ENCODE results near the gene COMMD2. TPM values are rescaled to one million over a fixed set of nuclear protein-coding genes. Genes with fewer than 3 reads are reported as not detected.

COMMD2 gene
- total RNA-seq, 1 experiment from 2014 or later, result 52.1 TPM

DNA sequence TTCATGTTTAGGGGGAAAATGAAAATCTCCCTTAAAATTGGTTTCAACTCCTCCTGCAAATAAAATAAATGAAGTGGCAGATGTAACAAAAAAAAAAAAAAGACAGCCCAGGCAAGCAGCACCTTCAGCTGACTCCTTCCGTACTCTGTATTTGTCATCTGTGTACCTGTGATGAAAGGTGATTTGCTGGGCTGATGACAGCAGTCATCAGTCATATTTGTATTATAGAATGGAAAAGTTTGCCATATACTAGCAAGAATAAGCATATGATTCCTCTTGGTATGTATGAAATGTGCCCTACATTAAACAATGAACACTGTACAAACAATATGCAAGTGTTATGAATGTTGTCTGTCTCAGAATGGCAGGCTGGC lies 50.3 kb downstream of the COMMD2 start:
- CTCF ChIA-PET, result no interaction called here
- ATAC-seq (no peak), DNase-seq (ENCODE audit: low spot score) (no peak)
- Mint-ChIP-seq H3K4me3 (no peak overlapping the region), H3K27ac (no peak overlapping the region), H3K27me3 (ENCODE audit: low read depth) (peaks cover 12% of the 10 kb centered on the region), H3K36me3 (peaks cover 30% of the 10 kb centered on the region), H3K9me3 (peaks cover 30% of the 10 kb centered on the region), H3K4me1 (peaks cover 6% of the 10 kb centered on the region)
- TF ChIP-seq, protein P1, sequence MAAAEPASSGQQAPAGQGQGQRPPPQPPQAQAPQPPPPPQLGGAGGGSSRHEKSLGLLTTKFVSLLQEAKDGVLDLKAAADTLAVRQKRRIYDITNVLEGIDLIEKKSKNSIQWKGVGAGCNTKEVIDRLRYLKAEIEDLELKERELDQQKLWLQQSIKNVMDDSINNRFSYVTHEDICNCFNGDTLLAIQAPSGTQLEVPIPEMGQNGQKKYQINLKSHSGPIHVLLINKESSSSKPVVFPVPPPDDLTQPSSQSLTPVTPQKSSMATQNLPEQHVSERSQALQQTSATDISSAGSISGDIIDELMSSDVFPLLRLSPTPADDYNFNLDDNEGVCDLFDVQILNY (CRISPR knock-in tag; IDR thresholded peaks at IDR 0.05), result no peak
- TF ChIP-seq, protein P2, sequence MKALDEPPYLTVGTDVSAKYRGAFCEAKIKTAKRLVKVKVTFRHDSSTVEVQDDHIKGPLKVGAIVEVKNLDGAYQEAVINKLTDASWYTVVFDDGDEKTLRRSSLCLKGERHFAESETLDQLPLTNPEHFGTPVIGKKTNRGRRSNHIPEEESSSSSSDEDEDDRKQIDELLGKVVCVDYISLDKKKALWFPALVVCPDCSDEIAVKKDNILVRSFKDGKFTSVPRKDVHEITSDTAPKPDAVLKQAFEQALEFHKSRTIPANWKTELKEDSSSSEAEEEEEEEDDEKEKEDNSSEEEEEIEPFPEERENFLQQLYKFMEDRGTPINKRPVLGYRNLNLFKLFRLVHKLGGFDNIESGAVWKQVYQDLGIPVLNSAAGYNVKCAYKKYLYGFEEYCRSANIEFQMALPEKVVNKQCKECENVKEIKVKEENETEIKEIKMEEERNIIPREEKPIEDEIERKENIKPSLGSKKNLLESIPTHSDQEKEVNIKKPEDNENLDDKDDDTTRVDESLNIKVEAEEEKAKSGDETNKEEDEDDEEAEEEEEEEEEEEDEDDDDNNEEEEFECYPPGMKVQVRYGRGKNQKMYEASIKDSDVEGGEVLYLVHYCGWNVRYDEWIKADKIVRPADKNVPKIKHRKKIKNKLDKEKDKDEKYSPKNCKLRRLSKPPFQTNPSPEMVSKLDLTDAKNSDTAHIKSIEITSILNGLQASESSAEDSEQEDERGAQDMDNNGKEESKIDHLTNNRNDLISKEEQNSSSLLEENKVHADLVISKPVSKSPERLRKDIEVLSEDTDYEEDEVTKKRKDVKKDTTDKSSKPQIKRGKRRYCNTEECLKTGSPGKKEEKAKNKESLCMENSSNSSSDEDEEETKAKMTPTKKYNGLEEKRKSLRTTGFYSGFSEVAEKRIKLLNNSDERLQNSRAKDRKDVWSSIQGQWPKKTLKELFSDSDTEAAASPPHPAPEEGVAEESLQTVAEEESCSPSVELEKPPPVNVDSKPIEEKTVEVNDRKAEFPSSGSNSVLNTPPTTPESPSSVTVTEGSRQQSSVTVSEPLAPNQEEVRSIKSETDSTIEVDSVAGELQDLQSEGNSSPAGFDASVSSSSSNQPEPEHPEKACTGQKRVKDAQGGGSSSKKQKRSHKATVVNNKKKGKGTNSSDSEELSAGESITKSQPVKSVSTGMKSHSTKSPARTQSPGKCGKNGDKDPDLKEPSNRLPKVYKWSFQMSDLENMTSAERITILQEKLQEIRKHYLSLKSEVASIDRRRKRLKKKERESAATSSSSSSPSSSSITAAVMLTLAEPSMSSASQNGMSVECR (CRISPR knock-in tag; IDR thresholded peaks at IDR 0.05; ENCODE audit: borderline replicate concordance), result no peak
- TF ChIP-seq ZNF396 (CRISPR knock-in tag; IDR thresholded peaks at IDR 0.05; ENCODE audit: borderline replicate concordance) (no peak), CREB1 (CRISPR knock-in tag; IDR thresholded peaks at IDR 0.05) (no peak), ZBTB21 (CRISPR knock-in tag; IDR thresholded peaks at IDR 0.05; ENCODE audit: borderline replicate concordance) (no peak), GABPB1 (CRISPR knock-in tag; IDR thresholded peaks at IDR 0.05) (no peak), EMX1 (CRISPR knock-in tag; IDR thresholded peaks at IDR 0.05) (no peak), CREM (CRISPR knock-in tag; IDR thresholded peaks at IDR 0.05) (no peak), CBFB (CRISPR knock-in tag; IDR thresholded peaks at IDR 0.05; ENCODE audit: low read depth) (no peak), ZNF317 (CRISPR knock-in tag; IDR thresholded peaks at IDR 0.05; ENCODE audit: borderline replicate concordance, low read depth) (no peak), PRRX2 (CRISPR knock-in tag; IDR thresholded peaks at IDR 0.05) (no peak), NR1H2 (CRISPR knock-in tag; IDR thresholded peaks at IDR 0.05) (no peak)
- TF ChIP-seq, protein P3, sequence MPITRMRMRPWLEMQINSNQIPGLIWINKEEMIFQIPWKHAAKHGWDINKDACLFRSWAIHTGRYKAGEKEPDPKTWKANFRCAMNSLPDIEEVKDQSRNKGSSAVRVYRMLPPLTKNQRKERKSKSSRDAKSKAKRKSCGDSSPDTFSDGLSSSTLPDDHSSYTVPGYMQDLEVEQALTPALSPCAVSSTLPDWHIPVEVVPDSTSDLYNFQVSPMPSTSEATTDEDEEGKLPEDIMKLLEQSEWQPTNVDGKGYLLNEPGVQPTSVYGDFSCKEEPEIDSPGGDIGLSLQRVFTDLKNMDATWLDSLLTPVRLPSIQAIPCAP (CRISPR knock-in tag; IDR thresholded peaks at IDR 0.05), result no peak
- TF ChIP-seq, protein P4, sequence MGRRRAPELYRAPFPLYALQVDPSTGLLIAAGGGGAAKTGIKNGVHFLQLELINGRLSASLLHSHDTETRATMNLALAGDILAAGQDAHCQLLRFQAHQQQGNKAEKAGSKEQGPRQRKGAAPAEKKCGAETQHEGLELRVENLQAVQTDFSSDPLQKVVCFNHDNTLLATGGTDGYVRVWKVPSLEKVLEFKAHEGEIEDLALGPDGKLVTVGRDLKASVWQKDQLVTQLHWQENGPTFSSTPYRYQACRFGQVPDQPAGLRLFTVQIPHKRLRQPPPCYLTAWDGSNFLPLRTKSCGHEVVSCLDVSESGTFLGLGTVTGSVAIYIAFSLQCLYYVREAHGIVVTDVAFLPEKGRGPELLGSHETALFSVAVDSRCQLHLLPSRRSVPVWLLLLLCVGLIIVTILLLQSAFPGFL (CRISPR knock-in tag; IDR thresholded peaks at IDR 0.05; ENCODE audit: borderline replicate concordance), result no peak
- TF ChIP-seq, protein P5, sequence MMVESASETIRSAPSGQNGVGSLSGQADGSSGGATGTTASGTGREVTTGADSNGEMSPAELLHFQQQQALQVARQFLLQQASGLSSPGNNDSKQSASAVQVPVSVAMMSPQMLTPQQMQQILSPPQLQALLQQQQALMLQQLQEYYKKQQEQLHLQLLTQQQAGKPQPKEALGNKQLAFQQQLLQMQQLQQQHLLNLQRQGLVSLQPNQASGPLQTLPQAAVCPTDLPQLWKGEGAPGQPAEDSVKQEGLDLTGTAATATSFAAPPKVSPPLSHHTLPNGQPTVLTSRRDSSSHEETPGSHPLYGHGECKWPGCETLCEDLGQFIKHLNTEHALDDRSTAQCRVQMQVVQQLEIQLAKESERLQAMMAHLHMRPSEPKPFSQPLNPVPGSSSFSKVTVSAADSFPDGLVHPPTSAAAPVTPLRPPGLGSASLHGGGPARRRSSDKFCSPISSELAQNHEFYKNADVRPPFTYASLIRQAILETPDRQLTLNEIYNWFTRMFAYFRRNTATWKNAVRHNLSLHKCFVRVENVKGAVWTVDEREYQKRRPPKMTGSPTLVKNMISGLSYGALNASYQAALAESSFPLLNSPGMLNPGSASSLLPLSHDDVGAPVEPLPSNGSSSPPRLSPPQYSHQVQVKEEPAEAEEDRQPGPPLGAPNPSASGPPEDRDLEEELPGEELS (CRISPR knock-in tag; IDR thresholded peaks at IDR 0.05), result no peak
- TF ChIP-seq, protein P6, sequence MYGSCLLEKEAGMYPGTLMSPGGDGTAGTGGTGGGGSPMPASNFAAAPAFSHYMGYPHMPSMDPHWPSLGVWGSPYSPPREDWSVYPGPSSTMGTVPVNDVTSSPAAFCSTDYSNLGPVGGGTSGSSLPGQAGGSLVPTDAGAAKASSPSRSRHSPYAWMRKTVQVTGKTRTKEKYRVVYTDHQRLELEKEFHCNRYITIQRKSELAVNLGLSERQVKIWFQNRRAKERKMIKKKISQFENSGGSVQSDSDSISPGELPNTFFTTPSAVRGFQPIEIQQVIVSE (CRISPR knock-in tag; IDR thresholded peaks at IDR 0.05; ENCODE audit: borderline replicate concordance), result no peak
- POLR2A ChIA-PET, result interaction anchor here (0.7 kb wide), 1 partner anchor 166 kb away, joined by 4 read pairs; no protein-coding TSS in a partner anchor
